HCT116 (cell line): Measurements from ENCODE around the gene PIAS4. TPM values are rescaled to one million over a fixed set of nuclear protein-coding genes. Genes with fewer than 3 reads are reported as not detected.

Experiments used
- ATAC-seq: fragments of 200-7000 bp; cut with Tn5 transposase; 2 replicates; pipeline ENCODE4 v1.9.1; 2020; ENCODE audit warnings: mild to moderate bottlenecking, moderate library complexity
- BruUV-seq: library from RNA; stranded (reverse); fragments of 400-500 nt; replicated peaks from 2 replicates; lab custom pipeline; 2021; lab: Mats Ljungman, UMichigan
- CTCF ChIA-PET: fragments of 300-600 bp; sonication (Branson Sonifier 250); formaldehyde crosslinking; loops from one replicate; lab custom pipeline; 2021; ENCODE audit warnings: antibody characterized with exemption; lab: Charles Lee
- POLR2A ChIA-PET: fragments of 300-600, 350-600 bp; sonication (Branson Sonifier 250); formaldehyde crosslinking; loops from one replicate; lab custom pipeline; 2021; ENCODE audit warnings: antibody characterized with exemption; lab: Charles Lee
- RAD21 ChIA-PET, 2 experiments: fragments of 300-600 bp; sonication (Branson Sonifier 250); formaldehyde crosslinking; loops; one replicate each; lab custom pipeline; 2023; ENCODE audit warnings: low total read pairs in 2 of 2; ENCODE audit not compliant: uncharacterized antibody in 2 of 2, unreplicated experiment in 2 of 2, low non-redundant PET in 1 of 2; lab: Charles Lee
- DNase-seq: peaks from one replicate; pipeline ENCODE4 v3.0.0-alpha.2; 2010; ENCODE audit warnings: low read depth, low spot score
- H2AFZ ChIP-seq: fragments of 200-600 bp; shearing (Covaris generic), sonication (generic); 2 replicates; pipeline ENCODE4 v1.6.1; 2017; ENCODE audit warnings: low read depth, mixed run types, mixed read lengths, antibody characterized with exemption, low read length; ENCODE audit not compliant: poor library complexity, severe bottlenecking
- H3K27ac ChIP-seq: 2 replicates; pipeline ENCODE4 v1.5.1; 2012; ENCODE audit warnings: low read depth, low read length
- H3K27me3 ChIP-seq: fragments of 200-600 bp; sonication (generic); 2 replicates; pipeline ENCODE4 v1.6.1; 2016; ENCODE audit warnings: mixed run types, low read length, mixed read lengths; ENCODE audit not compliant: insufficient read depth
- H3K36me3 ChIP-seq, 2 experiments: fragments of 200-500 bp in 1 of 2; fragments of 200-600 bp in 1 of 2; sonication (Bioruptor generic) in 1 of 2; sonication (generic) in 1 of 2; 2 replicates each; pipeline versions ENCODE4 v1.5.1 to v1.6.1; 2014 to 2016; ENCODE audit warnings: low read length in 2 of 2, inconsistent platforms in 1 of 2, mixed read lengths in 1 of 2, mixed run types in 1 of 2; ENCODE audit not compliant: insufficient read depth in 2 of 2, control insufficient read depth in 1 of 2
- H3K4me1 ChIP-seq, 2 experiments: fragments of 200-600 bp in 1 of 2; sonication (generic) in 1 of 2; 2 replicates each; pipeline versions ENCODE4 v1.5.1 to v1.6.1; 2012 to 2017; ENCODE audit warnings: low read length in 2 of 2, inconsistent platforms in 1 of 2, mild to moderate bottlenecking in 1 of 2, mixed read lengths in 1 of 2, mixed run types in 1 of 2, moderate library complexity in 1 of 2; ENCODE audit not compliant: insufficient read depth in 2 of 2, control insufficient read depth in 1 of 2
- H3K4me2 ChIP-seq: fragments of 200-600 bp; sonication (generic); 2 replicates; pipeline ENCODE4 v1.6.1; 2017; ENCODE audit warnings: mixed run types, low read length, mixed read lengths
- H3K4me3 ChIP-seq, 2 experiments: fragments of 200-600 bp in 1 of 2; sonication (generic) in 1 of 2; replicated peaks in 1 of 2; 2 replicates each; pipeline ENCODE4 v1.5.1; 2011 to 2016; ENCODE audit warnings: low read length in 2 of 2, control low read depth in 1 of 2, low read depth in 1 of 2, mild to moderate bottlenecking in 1 of 2, mixed read lengths in 1 of 2, mixed run types in 1 of 2
- H3K79me2 ChIP-seq: fragments of 200-600 bp; sonication (generic); 2 replicates; pipeline ENCODE4 v1.6.1; 2017; ENCODE audit warnings: mild to moderate bottlenecking, mixed run types, low read length, moderate library complexity, mixed read lengths; ENCODE audit not compliant: insufficient read depth
- H3K9ac ChIP-seq: fragments of 200-600 bp; sonication (generic); 2 replicates; pipeline ENCODE4 v1.6.1; 2016; ENCODE audit warnings: low read length, mixed read lengths
- H3K9me2 ChIP-seq: fragments of 200-600 bp; sonication (generic), shearing (Covaris generic); 2 replicates; pipeline ENCODE4 v1.6.1; 2017; ENCODE audit warnings: mixed run types, mild to moderate bottlenecking, moderate library complexity; ENCODE audit not compliant: insufficient read depth
- H3K9me3 ChIP-seq, 2 experiments: fragments of 200-500 bp in 1 of 2; fragments of 200-600 bp in 1 of 2; sonication (Bioruptor generic) in 1 of 2; sonication (generic) in 1 of 2; 2 replicates each; pipeline ENCODE4 v1.6.1; 2014 to 2017; ENCODE audit warnings: low read length in 2 of 2, mixed read lengths in 2 of 2, inconsistent platforms in 1 of 2, low read depth in 1 of 2, mild to moderate bottlenecking in 1 of 2, mixed run types in 1 of 2, moderate library complexity in 1 of 2; ENCODE audit not compliant: control insufficient read depth in 1 of 2, insufficient read depth in 1 of 2
- H4K20me1 ChIP-seq: fragments of 200-600 bp; sonication (generic), shearing (Covaris generic); 2 replicates; pipeline ENCODE4 v1.6.1; 2017; ENCODE audit warnings: mixed run types, mild to moderate bottlenecking, moderate library complexity; ENCODE audit not compliant: insufficient read depth
- CBX3 ChIP-seq: IDR thresholded peaks from 2 replicates; pipeline ENCODE4 v1.6.1; 2012; ENCODE audit warnings: low read depth
- CEBPB ChIP-seq: IDR thresholded peaks from 2 replicates; pipeline ENCODE4 v1.6.1; 2012; ENCODE audit warnings: low read depth
- ELF1 ChIP-seq: IDR thresholded peaks from 2 replicates; pipeline ENCODE4 v1.6.1; 2012; ENCODE audit warnings: low read depth, borderline replicate concordance
- EZH2 ChIP-seq: fragments of 200-600 bp; sonication (generic); IDR thresholded peaks from 2 replicates; pipeline ENCODE4 v1.6.1; 2017; ENCODE audit warnings: antibody characterized with exemption, mixed run types
- JUND ChIP-seq: IDR thresholded peaks from 2 replicates; pipeline ENCODE4 v1.6.1; 2012
- RAD21 ChIP-seq: IDR thresholded peaks from 2 replicates; pipeline ENCODE4 v1.6.1; 2012; ENCODE audit warnings: low read depth, mild to moderate bottlenecking
- SRF ChIP-seq: IDR thresholded peaks from 2 replicates; pipeline ENCODE4 v1.6.1; 2012; ENCODE audit warnings: low read depth
- ZFX ChIP-seq: fragments of 450-650 bp; IDR thresholded peaks from 2 replicates; pipeline ENCODE4 v1.6.1; 2017
- intact Hi-C: fragments of 100-400 bp; cut with micrococcal nuclease; formaldehyde crosslinking; loops from 2 replicates; pipeline ENCODE4 v1.10.0; 2022
- total RNA-seq: library from RNA; stranded (reverse); gene quantifications from one replicate; pipeline ENCODE4 v1.2.1, GENCODE V29; 2021; ENCODE audit not compliant: unreplicated experiment
- TF ChIP-seq, protein P1 (sequence below): IDR thresholded peaks from 2 replicates; pipeline ENCODE4 v1.6.1; 2012
- TF ChIP-seq, protein P2 (sequence below): IDR thresholded peaks from 2 replicates; pipeline ENCODE4 v1.6.1; 2012
- TF ChIP-seq, protein P3 (sequence below): IDR thresholded peaks from 2 replicates; pipeline ENCODE4 v1.6.1; 2012; ENCODE audit warnings: low read depth
- TF ChIP-seq, protein P4 (sequence below): IDR thresholded peaks from 2 replicates; pipeline ENCODE4 v1.6.1; 2011; ENCODE audit warnings: mild to moderate bottlenecking, low read length, moderate library complexity; ENCODE audit not compliant: insufficient replicate concordance; ENCODE audit errors: extremely low read depth

Gene PIAS4
- total RNA-seq, 1 experiment from 2014 or later, result 28.4 TPM

DNA sequence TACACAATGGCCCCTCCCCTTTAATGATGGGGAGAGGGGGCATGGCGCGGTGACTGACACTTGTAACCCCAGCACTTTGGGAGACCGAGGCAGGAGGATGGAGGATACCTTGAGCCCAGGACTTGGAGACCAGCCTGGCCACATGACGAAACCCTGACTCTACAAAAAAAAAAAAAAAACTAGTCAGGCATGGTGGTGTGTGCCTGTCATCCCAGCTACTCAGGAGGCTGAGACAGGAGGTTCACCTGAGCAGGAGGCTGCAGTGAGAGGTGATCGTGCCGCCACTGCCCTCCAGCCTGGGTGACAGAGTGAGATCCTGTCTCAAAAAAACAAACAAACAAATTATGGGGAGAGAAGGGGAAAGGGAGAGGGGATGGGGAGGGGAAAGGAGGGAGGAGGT lies 72.9 kb downstream of the PIAS4 start:
- DNase-seq (no peak), ATAC-seq (no peak)
- Histone ChIP-seq H4K20me1 (no peaks in the 10 kb centered on the region), H2AFZ (no peak overlapping the region), H3K4me1 (peaks cover 12 to 32% of the 10 kb centered on the region in 2 experiments), H3K9me3 (no peaks in the 10 kb centered on the region), H3K27me3 (no peaks in the 10 kb centered on the region), H3K79me2 (no peaks in the 10 kb centered on the region), H3K36me3 (no peaks in the 10 kb centered on the region), H3K4me2 (no peak overlapping the region), H3K27ac (no peak overlapping the region), H3K9me2 (no peaks in the 10 kb centered on the region), H3K4me3 (no peak overlapping the region), H3K9ac (no peak overlapping the region)
- intact Hi-C loops, result no loop called here
- RAD21 ChIA-PET, result interaction anchor here in 1 of 2 experiments (0.6 kb wide), 1 partner anchor 14 kb away, joined by 6 read pairs; the partner anchor contains the start of gene ZBTB7A
- no peak for TF ChIP-seq SRF
- TF ChIP-seq ELF1, result no peak
- no peak for TF ChIP-seq ZFX
- TF ChIP-seq CBX3, result no peak
- TF ChIP-seq, protein P1, sequence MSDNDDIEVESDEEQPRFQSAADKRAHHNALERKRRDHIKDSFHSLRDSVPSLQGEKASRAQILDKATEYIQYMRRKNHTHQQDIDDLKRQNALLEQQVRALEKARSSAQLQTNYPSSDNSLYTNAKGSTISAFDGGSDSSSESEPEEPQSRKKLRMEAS, result no peak
- TF ChIP-seq CEBPB, result no peak
- TF ChIP-seq, protein P2, sequence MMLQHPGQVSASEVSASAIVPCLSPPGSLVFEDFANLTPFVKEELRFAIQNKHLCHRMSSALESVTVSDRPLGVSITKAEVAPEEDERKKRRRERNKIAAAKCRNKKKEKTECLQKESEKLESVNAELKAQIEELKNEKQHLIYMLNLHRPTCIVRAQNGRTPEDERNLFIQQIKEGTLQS, result no peak
- TF ChIP-seq JUND, result no peak
- no peak for TF ChIP-seq RAD21
- TF ChIP-seq, protein P3, sequence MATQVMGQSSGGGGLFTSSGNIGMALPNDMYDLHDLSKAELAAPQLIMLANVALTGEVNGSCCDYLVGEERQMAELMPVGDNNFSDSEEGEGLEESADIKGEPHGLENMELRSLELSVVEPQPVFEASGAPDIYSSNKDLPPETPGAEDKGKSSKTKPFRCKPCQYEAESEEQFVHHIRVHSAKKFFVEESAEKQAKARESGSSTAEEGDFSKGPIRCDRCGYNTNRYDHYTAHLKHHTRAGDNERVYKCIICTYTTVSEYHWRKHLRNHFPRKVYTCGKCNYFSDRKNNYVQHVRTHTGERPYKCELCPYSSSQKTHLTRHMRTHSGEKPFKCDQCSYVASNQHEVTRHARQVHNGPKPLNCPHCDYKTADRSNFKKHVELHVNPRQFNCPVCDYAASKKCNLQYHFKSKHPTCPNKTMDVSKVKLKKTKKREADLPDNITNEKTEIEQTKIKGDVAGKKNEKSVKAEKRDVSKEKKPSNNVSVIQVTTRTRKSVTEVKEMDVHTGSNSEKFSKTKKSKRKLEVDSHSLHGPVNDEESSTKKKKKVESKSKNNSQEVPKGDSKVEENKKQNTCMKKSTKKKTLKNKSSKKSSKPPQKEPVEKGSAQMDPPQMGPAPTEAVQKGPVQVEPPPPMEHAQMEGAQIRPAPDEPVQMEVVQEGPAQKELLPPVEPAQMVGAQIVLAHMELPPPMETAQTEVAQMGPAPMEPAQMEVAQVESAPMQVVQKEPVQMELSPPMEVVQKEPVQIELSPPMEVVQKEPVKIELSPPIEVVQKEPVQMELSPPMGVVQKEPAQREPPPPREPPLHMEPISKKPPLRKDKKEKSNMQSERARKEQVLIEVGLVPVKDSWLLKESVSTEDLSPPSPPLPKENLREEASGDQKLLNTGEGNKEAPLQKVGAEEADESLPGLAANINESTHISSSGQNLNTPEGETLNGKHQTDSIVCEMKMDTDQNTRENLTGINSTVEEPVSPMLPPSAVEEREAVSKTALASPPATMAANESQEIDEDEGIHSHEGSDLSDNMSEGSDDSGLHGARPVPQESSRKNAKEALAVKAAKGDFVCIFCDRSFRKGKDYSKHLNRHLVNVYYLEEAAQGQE, result no peak
- TF ChIP-seq EZH2, result no peak
- TF ChIP-seq, protein P4, sequence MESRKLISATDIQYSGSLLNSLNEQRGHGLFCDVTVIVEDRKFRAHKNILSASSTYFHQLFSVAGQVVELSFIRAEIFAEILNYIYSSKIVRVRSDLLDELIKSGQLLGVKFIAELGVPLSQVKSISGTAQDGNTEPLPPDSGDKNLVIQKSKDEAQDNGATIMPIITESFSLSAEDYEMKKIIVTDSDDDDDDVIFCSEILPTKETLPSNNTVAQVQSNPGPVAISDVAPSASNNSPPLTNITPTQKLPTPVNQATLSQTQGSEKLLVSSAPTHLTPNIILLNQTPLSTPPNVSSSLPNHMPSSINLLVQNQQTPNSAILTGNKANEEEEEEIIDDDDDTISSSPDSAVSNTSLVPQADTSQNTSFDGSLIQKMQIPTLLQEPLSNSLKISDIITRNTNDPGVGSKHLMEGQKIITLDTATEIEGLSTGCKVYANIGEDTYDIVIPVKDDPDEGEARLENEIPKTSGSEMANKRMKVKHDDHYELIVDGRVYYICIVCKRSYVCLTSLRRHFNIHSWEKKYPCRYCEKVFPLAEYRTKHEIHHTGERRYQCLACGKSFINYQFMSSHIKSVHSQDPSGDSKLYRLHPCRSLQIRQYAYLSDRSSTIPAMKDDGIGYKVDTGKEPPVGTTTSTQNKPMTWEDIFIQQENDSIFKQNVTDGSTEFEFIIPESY, result no peak
- POLR2A ChIA-PET, result no interaction called here
- CTCF ChIA-PET, result no interaction called here
- no TSS peak for BruUV-seq
